H1 (cell line): ENCODE measurements around the gene NDUFS7. TPM values are rescaled to one million over a fixed set of nuclear protein-coding genes. Genes with fewer than 3 reads are reported as not detected.
A peak's percentile ranks its signal among the peaks of the same experiment; 100 is the strongest.

Source experiments
- CTCF ChIA-PET: fragments of 300-600 bp; sonication (Branson Sonifier 250); formaldehyde crosslinking; loops from one replicate; lab custom pipeline; 2021; ENCODE audit not compliant: partially characterized antibody; lab: Charles Lee
- POLR2A ChIA-PET: fragments of 300-600 bp; sonication (Branson Sonifier 250); formaldehyde crosslinking; loops from one replicate; lab custom pipeline; 2021; ENCODE audit warnings: inconsistent platforms; ENCODE audit not compliant: partially characterized antibody; lab: Charles Lee
- DNase-seq, 2 experiments: peaks; one replicate each; pipeline versions ENCODE4 v3.0.0 to v3.0.0-alpha.2; 2010 to 2022; ENCODE audit warnings: low spot score in 2 of 2, low read depth in 1 of 2, mixed read lengths in 1 of 2
- FAIRE-seq: peaks from 2 replicates; lab custom pipeline; 2011; peaks lifted over from hg19 to GRCh38; lab: Jason Lieb, UNC
- H2AFZ ChIP-seq: 2 replicates; pipeline ENCODE4 v1.8.1; 2012; ENCODE audit warnings: low read length, inconsistent platforms
- H2AK5ac ChIP-seq: 2 replicates; pipeline ENCODE4 v1.6.1; 2013; ENCODE audit warnings: low read depth, low read length
- H2BK120ac ChIP-seq: replicated peaks from 2 replicates; pipeline ENCODE3; 2013; ENCODE audit warnings: low read depth, low read length, inconsistent platforms
- H2BK12ac ChIP-seq: 2 replicates; pipeline ENCODE4 v1.6.1; 2013; ENCODE audit warnings: low read depth, low read length
- H2BK15ac ChIP-seq: 2 replicates; pipeline ENCODE4 v1.6.1; 2013; ENCODE audit warnings: low read length
- H2BK20ac ChIP-seq: 2 replicates; pipeline ENCODE4 v1.6.1; 2013; ENCODE audit warnings: low read length
- H2BK5ac ChIP-seq: 2 replicates; pipeline ENCODE4 v1.6.1; 2013; ENCODE audit warnings: low read depth, low read length
- H3K14ac ChIP-seq: 2 replicates; pipeline ENCODE4 v1.6.1; 2013; ENCODE audit warnings: inconsistent platforms; ENCODE audit not compliant: insufficient read length
- H3K18ac ChIP-seq: 2 replicates; pipeline ENCODE4 v1.6.1; 2013; ENCODE audit warnings: low read length; ENCODE audit errors: extremely low read depth
- H3K23ac ChIP-seq: 2 replicates; pipeline ENCODE4 v1.6.1; 2013; ENCODE audit warnings: inconsistent platforms; ENCODE audit not compliant: insufficient read length
- H3K23me2 ChIP-seq: 2 replicates; pipeline ENCODE4 v1.6.1; 2013; ENCODE audit warnings: low read depth, low read length
- H3K27ac ChIP-seq: 2 replicates; pipeline ENCODE4 v1.6.1; 2011; ENCODE audit warnings: low read depth, low read length, inconsistent platforms
- H3K27me3 ChIP-seq, 4 experiments: replicated peaks in 1 of 4; 1 replicate in 1 of 4; 2 replicates in 3 of 4; pipeline versions ENCODE4 v1.6.1 to v1.8.1; 2011 to 2013; ENCODE audit warnings: low read length in 3 of 4, mild to moderate bottlenecking in 3 of 4, inconsistent platforms in 2 of 4, mixed read lengths in 2 of 4, moderate library complexity in 1 of 4; ENCODE audit not compliant: control insufficient read depth in 3 of 4, insufficient read depth in 3 of 4; ENCODE audit errors: extremely low read depth in 1 of 4
- H3K36me3 ChIP-seq, 4 experiments: 2 replicates each; pipeline versions ENCODE4 v1.6.1 to v1.8.1; 2011 to 2013; ENCODE audit warnings: mild to moderate bottlenecking in 4 of 4, low read length in 3 of 4, moderate library complexity in 2 of 4, control low read depth in 1 of 4, inconsistent platforms in 1 of 4; ENCODE audit not compliant: insufficient read depth in 4 of 4, control insufficient read depth in 2 of 4
- H3K4ac ChIP-seq: replicated peaks from 2 replicates; pipeline ENCODE3; 2013; ENCODE audit warnings: low read length, low read depth, mixed read lengths, inconsistent platforms; ENCODE audit not compliant: insufficient read length
- H3K4me1 ChIP-seq, 4 experiments: replicated peaks in 1 of 4; 1 replicate in 1 of 4; 2 replicates in 3 of 4; pipeline versions ENCODE4 v1.6.1 to v1.8.1; 2011 to 2013; ENCODE audit warnings: low read length in 3 of 4, inconsistent platforms in 2 of 4, mixed read lengths in 1 of 4; ENCODE audit not compliant: insufficient read depth in 4 of 4, control insufficient read depth in 3 of 4
- H3K4me2 ChIP-seq, 2 experiments: 2 replicates each; pipeline versions ENCODE4 v1.6.1 to v1.8.1; 2011 to 2013; ENCODE audit warnings: low read depth in 2 of 2, low read length in 2 of 2, control low read depth in 1 of 2, inconsistent platforms in 1 of 2, mild to moderate bottlenecking in 1 of 2; ENCODE audit not compliant: insufficient read depth in 1 of 2
- H3K4me3 ChIP-seq, 4 experiments: fragments of 200-600, 300-600 bp in 1 of 4; sonication (generic), shearing (Covaris generic), sonication (Bioruptor Twin) in 1 of 4; 2 replicates each; pipeline versions ENCODE4 v1.5.1 to v1.8.1; 2011 to 2016; ENCODE audit warnings: low read length in 4 of 4, low read depth in 3 of 4, control low read depth in 2 of 4, inconsistent platforms in 2 of 4, mild to moderate bottlenecking in 2 of 4, mixed read lengths in 1 of 4, moderate library complexity in 1 of 4; ENCODE audit not compliant: insufficient read depth in 2 of 4; ENCODE audit errors: extremely low read depth in 1 of 4
- H3K56ac ChIP-seq: replicated peaks from 2 replicates; pipeline ENCODE3; 2013; ENCODE audit warnings: low read depth, mild to moderate bottlenecking, mixed read lengths, low read length, inconsistent platforms; ENCODE audit not compliant: insufficient read length
- H3K79me1 ChIP-seq: 2 replicates; pipeline ENCODE4 v1.6.1; 2013; ENCODE audit warnings: low read depth, low read length, control low read depth
- H3K79me2 ChIP-seq, 2 experiments: 2 replicates each; pipeline versions ENCODE4 v1.6.1 to v1.8.1; 2012 to 2013; ENCODE audit warnings: low read length in 2 of 2, mild to moderate bottlenecking in 2 of 2, inconsistent platforms in 1 of 2; ENCODE audit not compliant: insufficient read depth in 2 of 2, control insufficient read depth in 1 of 2
- H3K9ac ChIP-seq, 4 experiments: replicated peaks in 1 of 4; 1 replicate in 1 of 4; 2 replicates in 3 of 4; pipeline versions ENCODE4 v1.6.1 to v1.8.1; 2011 to 2013; ENCODE audit warnings: low read depth in 3 of 4, low read length in 3 of 4, control low read depth in 2 of 4, mild to moderate bottlenecking in 2 of 4, moderate library complexity in 2 of 4, inconsistent platforms in 1 of 4; ENCODE audit errors: extremely low read depth in 1 of 4
- H3K9me3 ChIP-seq, 2 experiments: 2 replicates each; pipeline versions ENCODE4 v1.6.1 to v1.8.1; 2012 to 2013; ENCODE audit warnings: mild to moderate bottlenecking in 2 of 2, moderate library complexity in 2 of 2, control low read depth in 1 of 2, inconsistent platforms in 1 of 2, low read depth in 1 of 2, low read length in 1 of 2, mixed read lengths in 1 of 2; ENCODE audit not compliant: insufficient read depth in 2 of 2
- H4K20me1 ChIP-seq, 2 experiments: replicated peaks in 1 of 2; 2 replicates each; pipeline versions ENCODE3 to v1.8.1; 2011 to 2013; ENCODE audit warnings: inconsistent platforms in 2 of 2, low read length in 2 of 2, mild to moderate bottlenecking in 1 of 2; ENCODE audit not compliant: insufficient read depth in 2 of 2, control insufficient read depth in 1 of 2
- H4K5ac ChIP-seq: 2 replicates; pipeline ENCODE4 v1.6.1; 2013; ENCODE audit warnings: low read length, low read depth, mixed read lengths, inconsistent platforms; ENCODE audit not compliant: insufficient read length
- H4K8ac ChIP-seq: 2 replicates; pipeline ENCODE4 v1.8.0; 2013; ENCODE audit warnings: mild to moderate bottlenecking, moderate library complexity, low read length, inconsistent platforms; ENCODE audit not compliant: insufficient read depth; ENCODE audit errors: extremely low read depth
- H4K91ac ChIP-seq: replicated peaks from 2 replicates; pipeline ENCODE3; 2013; ENCODE audit warnings: low read length, mixed read lengths, inconsistent platforms; ENCODE audit not compliant: insufficient read length
- CBX5 ChIP-seq: fragments of 300-800, 300-1000 bp; sonication (generic); IDR thresholded peaks from 2 replicates; pipeline ENCODE4 v1.7.1; 2016; ENCODE audit warnings: antibody characterized with exemption, low read length, low read depth
- CBX8 ChIP-seq: fragments of 300-800, 300-1000 bp; sonication (generic); IDR thresholded peaks from 2 replicates; pipeline ENCODE4 v1.7.1; 2016; ENCODE audit warnings: low read depth, low read length, borderline replicate concordance
- EGR1 ChIP-seq: IDR thresholded peaks from 2 replicates; pipeline ENCODE4 v1.6.1; 2011; ENCODE audit warnings: low read depth, low read length, borderline replicate concordance
- EP300 ChIP-seq, 2 experiments: IDR thresholded peaks; 1 replicate in 1 of 2; 2 replicates in 1 of 2; pipeline ENCODE4 v1.6.1; 2011 to 2012; ENCODE audit warnings: low read depth in 2 of 2, low read length in 2 of 2, mild to moderate bottlenecking in 2 of 2, borderline replicate concordance in 1 of 2, inconsistent platforms in 1 of 2, moderate library complexity in 1 of 2
- JUN ChIP-seq: IDR thresholded peaks from 2 replicates; pipeline ENCODE4 v1.6.1; 2011; ENCODE audit warnings: low read depth, mild to moderate bottlenecking, improper control_type of control experiment, low read length
- PHF8 ChIP-seq: fragments of 200-600 bp; sonication (generic); conservative IDR thresholded peaks from 2 replicates; pipeline ENCODE4 v1.7.1; 2012; ENCODE audit warnings: low read depth, mild to moderate bottlenecking, inconsistent platforms, low read length, moderate library complexity
- POU5F1 ChIP-seq: IDR thresholded peaks from 2 replicates; pipeline ENCODE4 v1.6.1; 2011; ENCODE audit warnings: low read depth, mild to moderate bottlenecking, low read length, moderate library complexity
- RNF2 ChIP-seq: fragments of 200-900, 300-1000 bp; sonication (generic); IDR thresholded peaks from 2 replicates; pipeline ENCODE4 v1.7.1; 2016; ENCODE audit warnings: borderline replicate concordance, low read depth, mild to moderate bottlenecking, antibody characterized with exemption, low read length; ENCODE audit not compliant: poor library complexity, severe bottlenecking; ENCODE audit errors: missing control alignments
- SIRT6 ChIP-seq: IDR thresholded peaks from one replicate; pipeline ENCODE4 v1.7.1; 2012; ENCODE audit warnings: low read length, inconsistent platforms
- SP2 ChIP-seq: IDR thresholded peaks from 2 replicates; pipeline ENCODE4 v1.6.1; 2012; ENCODE audit warnings: mild to moderate bottlenecking, low read length, inconsistent platforms
- SRF ChIP-seq: IDR thresholded peaks from 2 replicates; pipeline ENCODE4 v1.6.1; 2011; ENCODE audit warnings: mild to moderate bottlenecking, low read depth, low read length, moderate library complexity
- USF2 ChIP-seq: IDR thresholded peaks from 2 replicates; pipeline ENCODE4 v1.6.1; 2011; ENCODE audit warnings: low read length, improper control_type of control experiment
- WGBS, 2 experiments: shearing (Covaris generic) in 1 of 2; methylation state at CpG; one replicate each; pipeline versions ENCODE4 v1.1.6 to v1.1.7; 2013 to 2015; ENCODE audit warnings: low lambda C conversion rate in 2 of 2, mixed read lengths in 2 of 2, inconsistent platforms in 1 of 2, low coverage in 1 of 2, missing lambda C conversion rate in 1 of 2; ENCODE audit not compliant: insufficient replicate concordance in 2 of 2, insufficient coverage in 1 of 2, insufficient read length in 1 of 2; ENCODE audit errors: extremely low coverage in 1 of 2, missing lambda C conversion rate in 1 of 2; 5-methylcytosine and 5-hydroxymethylcytosine counted together
- polyA plus RNA-seq, 7 experiments: library from polyadenylated mRNA; depleted of rRNA in 3 of 7; stranded (reverse) in 5 of 7; unstranded in 2 of 7; fragments of >200 nt in 5 of 7; fragments of 200-250 nt in 2 of 7; gene quantifications; 1 replicate in 5 of 7; 2 replicates in 1 of 7; 4 replicates in 1 of 7; pipeline versions ENCODE4 v1.2.1 to v1.2.3, GENCODE V29; 2011 to 2013; ENCODE audit warnings: missing spikeins in 2 of 7, mixed read lengths in 2 of 7
- total RNA-seq: library from RNA; stranded (reverse); fragmentation: NEBNext Ultra II Directional; extraction: Animal tissue kit (Norgen Biotek cat#: 25700); gene quantifications from 2 replicates; pipeline ENCODE4 v1.2.1, GENCODE V29; 2021

NDUFS7 gene
- total and polyA plus RNA-seq, 2 of the 8 experiments (the other 6 are each of a cell fraction or from before 2014, with no cell fraction given), result 78.1 to 309 TPM

GRCh38 chr19:1421958-1422305 is 38.2 kb downstream of the NDUFS7 start:
- H2AFZ ChIP-seq, result no peak overlapping the region
- peaks cover 14 to 84% of the 10 kb centered on the region in 2 experiments for H3K79me2 ChIP-seq
- no peak overlapping the region for H3K18ac ChIP-seq
- H2BK12ac ChIP-seq, result no peak overlapping the region
- no peak overlapping the region for H3K4ac ChIP-seq
- no peak overlapping the region for H3K14ac ChIP-seq
- no peaks in the 10 kb centered on the region for H3K23me2 ChIP-seq
- no peaks in the 10 kb centered on the region for H3K27me3 ChIP-seq
- H3K27ac ChIP-seq, result no peak overlapping the region
- no peak overlapping the region for H2BK5ac ChIP-seq
- H3K9ac ChIP-seq, result no peak overlapping the region
- H2BK15ac ChIP-seq, result no peak overlapping the region
- H3K56ac ChIP-seq, result no peak overlapping the region
- no peak overlapping the region for H2BK20ac ChIP-seq
- no peak overlapping the region for H4K91ac ChIP-seq
- H3K79me1 ChIP-seq, result peaks cover 26% of the 10 kb centered on the region
- peaks cover 49 to 57% of the 10 kb centered on the region in 2 experiments for H4K20me1 ChIP-seq
- ChIA-PET CTCF (interaction anchor here (0.6 to 1.9 kb wide), 8 partner anchors 9 to 102 kb away, joined by 3 to 8 read pairs (median 4); no protein-coding TSS in a partner anchor), POLR2A (interaction anchor here (0.7 to 2.6 kb wide), 8 partner anchors 9 to 45 kb away, joined by 3 to 12 read pairs (median 4); no protein-coding TSS in a partner anchor)
- H3K23ac ChIP-seq, result no peak overlapping the region
- H3K4me2 ChIP-seq, result no peak overlapping the region
- H3K4me3 ChIP-seq, result no peak overlapping the region
- H3K9me3 ChIP-seq, result no peaks in the 10 kb centered on the region
- H4K5ac ChIP-seq, result no peak overlapping the region
- H2AK5ac ChIP-seq, result no peak overlapping the region
- H3K4me1 ChIP-seq, result peaks cover 2 to 9% (median 4%) of the 10 kb centered on the region in 4 experiments; a peak in 4 of 7 replicates
- H3K36me3 ChIP-seq, result peaks cover 35 to 92% (median 66%) of the 10 kb centered on the region in 4 experiments
- FAIRE-seq, result no peak
- WGBS, 2 experiments, result 93% methylated on average over 21 of the region's 22 CpGs; no CpG with 5 or more reads in 1 of the 2 experiments
- no peak for DNase-seq
- no peak overlapping the region for H2BK120ac ChIP-seq
- peak overlapping the region; percentile 45; the same call in 1 of the 2 replicates for H4K8ac ChIP-seq
- TF ChIP-seq POU5F1 (no peak), CBX5 (no peak), PHF8 (no peak), RNF2 (no peak), EP300 (IDR thresholded peaks at IDR 0.05; ENCODE audit: borderline replicate concordance in 1 of 2, low read depth in 2 of 2, low read length in 2 of 2) (no peak), USF2 (no peak), SP2 (no peak), SIRT6 (no peak), JUN (no peak), EGR1 (no peak), CBX8 (no peak), SRF (no peak)
